CD4-positive, alpha-beta T cell (primary cell): ENCODE measurements around the gene OXA1L. TPM values are rescaled to one million over a fixed set of nuclear protein-coding genes. Genes with fewer than 3 reads are reported as not detected.

ENCODE experiments used
- ATAC-seq: fragments of 200-7000 bp; cut with Tn5 transposase; one replicate; pipeline ENCODE4 v1.10.0; 2022; ENCODE audit warnings: mild to moderate bottlenecking; ENCODE audit not compliant: poor library complexity
- CTCF ChIA-PET: fragments of 350-600 bp; sonication (Branson Sonifier 250); formaldehyde crosslinking; loops from one replicate; lab custom pipeline; 2021; ENCODE audit warnings: antibody characterized with exemption, inconsistent platforms; lab: Charles Lee
- POLR2A ChIA-PET: fragments of 350-600 bp; sonication (Branson Sonifier 250); formaldehyde crosslinking; loops from one replicate; lab custom pipeline; 2021; ENCODE audit warnings: antibody characterized with exemption, inconsistent platforms; lab: Charles Lee
- DNase-seq, 14 experiments: peaks; one replicate each; pipeline ENCODE4 v3.0.0-alpha.2; 2013 to 2020; ENCODE audit warnings: mixed read lengths in 2 of 14
- H3K27ac ChIP-seq, 2 donors: one replicate each; pipeline versions ENCODE4 v1.5.1 to v1.7.0; 2013; ENCODE audit warnings: low read length in 2 of 2, low read depth in 1 of 2, mild to moderate bottlenecking in 1 of 2
- H3K27me3 ChIP-seq, 2 experiments: 1 replicate in 1 of 2; 2 replicates in 1 of 2; pipeline versions ENCODE4 v1.6.1 to v1.7.0; 2013; ENCODE audit warnings: low read length in 2 of 2, control low read depth in 1 of 2, mild to moderate bottlenecking in 1 of 2, moderate library complexity in 1 of 2; ENCODE audit not compliant: insufficient read depth in 2 of 2, control insufficient read depth in 1 of 2
- H3K36me3 ChIP-seq: one replicate; pipeline ENCODE4 v1.6.1; 2013; ENCODE audit warnings: low read length, control low read depth; ENCODE audit not compliant: insufficient read depth
- H3K4me1 ChIP-seq: one replicate; pipeline ENCODE4 v1.6.1; 2013; ENCODE audit warnings: low read length, control low read depth; ENCODE audit not compliant: insufficient read depth
- H3K4me3 ChIP-seq: one replicate; pipeline ENCODE4 v1.5.1; 2013; ENCODE audit warnings: mild to moderate bottlenecking, low read length, moderate library complexity
- H3K9me3 ChIP-seq, 2 experiments: 1 replicate in 1 of 2; 2 replicates in 1 of 2; pipeline versions ENCODE4 v1.6.1 to v1.7.0; 2013; ENCODE audit warnings: low read length in 2 of 2, mild to moderate bottlenecking in 2 of 2, control low read depth in 1 of 2, moderate library complexity in 1 of 2; ENCODE audit not compliant: control insufficient read depth in 1 of 2, insufficient read depth in 1 of 2
- H3K27ac Mint-ChIP-seq: one replicate; pipeline ENCODE4 v1.8.0; 2020; ENCODE audit warnings: mixed read lengths
- H3K27me3 Mint-ChIP-seq: one replicate; pipeline ENCODE4 v1.8.0; 2021; ENCODE audit warnings: mixed read lengths
- H3K36me3 Mint-ChIP-seq: one replicate; pipeline ENCODE4 v1.8.0; 2021; ENCODE audit warnings: low read depth, mixed read lengths
- H3K4me1 Mint-ChIP-seq: one replicate; pipeline ENCODE4 v1.8.0; 2021; ENCODE audit warnings: low read depth, mixed read lengths
- H3K4me3 Mint-ChIP-seq: one replicate; pipeline ENCODE4 v1.8.0; 2020; ENCODE audit warnings: mild to moderate bottlenecking, mixed read lengths
- H3K9me3 Mint-ChIP-seq: one replicate; pipeline ENCODE4 v1.8.0; 2020; ENCODE audit warnings: mixed read lengths
- CTCF ChIP-seq: fragments of 200-600 bp; IDR thresholded peaks from one replicate; pipeline ENCODE4 v1.8.0; 2022; ENCODE audit warnings: antibody characterized with exemption, mild to moderate bottlenecking
- intact Hi-C, 2 experiments: fragments of 100-400 bp; cut with DNase I in 1 of 2; cut with micrococcal nuclease in 1 of 2; formaldehyde crosslinking; loops; one replicate each; pipeline versions ENCODE4 v1.15.1 to v1.9.0; 2023 to 2025; cut with DNase I, micrococcal nuclease
- total RNA-seq, 174 experiments: library from RNA in 2 of 174; stranded (reverse) in 2 of 174; gene quantifications; one replicate each; pipeline ENCODE4 v1.2.3 and lab custom pipeline; 2021 to 2026

The OXA1L gene
- total RNA-seq, 2 experiments from 2014 or later, result 176 to 177 TPM

DNA sequence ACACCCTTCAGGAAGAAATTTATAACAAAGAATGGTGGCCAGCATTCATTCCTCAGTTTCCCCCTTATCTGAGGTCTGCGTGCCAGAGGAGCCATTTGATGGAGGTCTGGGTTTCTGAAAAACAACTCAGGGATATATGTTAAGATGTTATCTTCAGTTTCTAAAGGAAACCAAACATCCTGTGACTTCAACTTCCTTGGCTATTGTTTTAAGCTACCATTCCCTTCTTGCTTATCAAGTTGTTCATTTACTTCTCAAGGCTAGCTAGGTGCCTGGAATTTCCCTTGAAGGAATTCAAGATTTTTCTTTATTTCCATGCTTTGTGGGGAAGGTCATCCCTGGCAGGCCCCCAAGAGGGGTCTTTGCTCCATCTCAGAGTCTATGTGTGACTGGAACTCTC lies 27.1 kb upstream of the OXA1L start:
- H3K4me1 Mint-ChIP-seq, result peaks cover 4% of the 10 kb centered on the region
- no peaks in the 10 kb centered on the region for H3K36me3 Mint-ChIP-seq
- no peaks in the 10 kb centered on the region for H3K36me3 ChIP-seq
- no peaks in the 10 kb centered on the region for H3K9me3 ChIP-seq
- peaks cover 0 to 2% of the 10 kb centered on the region in 2 experiments for H3K27me3 ChIP-seq
- no peaks in the 10 kb centered on the region for H3K4me1 ChIP-seq
- DNase-seq (no peak), ATAC-seq (no peak)
- H3K4me3 Mint-ChIP-seq, result no peak overlapping the region
- H3K4me3 ChIP-seq, result no peak overlapping the region
- H3K27ac ChIP-seq, result no peak overlapping the region
- POLR2A ChIA-PET, result no interaction called here
- no peaks in the 10 kb centered on the region for H3K9me3 Mint-ChIP-seq
- CTCF ChIA-PET, result no interaction called here
- H3K27me3 Mint-ChIP-seq, result no peaks in the 10 kb centered on the region
- no peak for TF ChIP-seq CTCF
- H3K27ac Mint-ChIP-seq, result no peak overlapping the region
- intact Hi-C loops, result no loop called here

GRCh38 chr14:22740020-22740419 lies 26.5 kb upstream of the OXA1L start:
- Histone ChIP-seq H3K27me3 (no peaks in the 10 kb centered on the region), H3K4me1 (no peaks in the 10 kb centered on the region), H3K27ac (no peak overlapping the region), H3K4me3 (no peak overlapping the region), H3K9me3 (no peaks in the 10 kb centered on the region), H3K36me3 (no peaks in the 10 kb centered on the region)
- Mint-ChIP-seq H3K9me3 (no peaks in the 10 kb centered on the region), H3K4me3 (no peak overlapping the region), H3K36me3 (no peaks in the 10 kb centered on the region), H3K27ac (no peak overlapping the region), H3K4me1 (peaks cover 4% of the 10 kb centered on the region), H3K27me3 (no peaks in the 10 kb centered on the region)
- intact Hi-C loops, result loop anchor here in 1 of 2 experiments (5.0 kb wide), 1 partner anchor 62 kb away; no protein-coding TSS in a partner anchor
- ChIA-PET POLR2A (no interaction called here), CTCF (no interaction called here)
- no peak for ATAC-seq
- DNase-seq, result no peak
- TF ChIP-seq CTCF, result no peak

DNA sequence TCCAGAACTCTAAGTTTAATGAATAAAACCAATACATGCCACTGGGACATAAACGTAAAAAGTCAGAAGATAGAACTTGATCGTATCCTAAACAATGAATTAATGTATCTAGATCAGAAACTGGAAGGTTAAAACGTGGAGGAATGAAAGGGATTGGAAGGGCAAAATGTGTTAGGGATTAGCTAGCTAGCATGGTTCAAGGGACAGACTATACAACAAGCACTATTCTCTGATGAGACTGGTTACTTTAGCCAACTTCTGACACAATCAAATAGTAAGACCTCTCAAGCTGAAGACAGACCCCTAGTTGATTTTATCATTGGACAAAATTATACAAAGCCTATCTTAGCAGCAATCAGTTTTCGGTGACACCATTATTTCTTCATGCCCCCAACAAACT lies 18.7 kb upstream of the OXA1L start:
- CTCF ChIA-PET, result no interaction called here
- TF ChIP-seq CTCF, result no peak
- Histone ChIP-seq H3K9me3 (no peaks in the 10 kb centered on the region), H3K36me3 (no peaks in the 10 kb centered on the region), H3K27me3 (peaks cover 0 to 7% of the 10 kb centered on the region in 2 experiments), H3K4me1 (no peaks in the 10 kb centered on the region), H3K4me3 (no peak overlapping the region), H3K27ac (no peak overlapping the region)
- POLR2A ChIA-PET, result interaction anchor here (0.6 kb wide), 1 partner anchor 121 kb away, joined by 3 read pairs; no protein-coding TSS in a partner anchor
- DNase-seq, result no peak
- ATAC-seq, result no peak
- Mint-ChIP-seq H3K36me3 (no peaks in the 10 kb centered on the region), H3K4me3 (no peak overlapping the region), H3K27me3 (peaks cover 31% of the 10 kb centered on the region), H3K9me3 (no peaks in the 10 kb centered on the region), H3K4me1 (peaks cover 5% of the 10 kb centered on the region), H3K27ac (no peak overlapping the region)
- intact Hi-C loops, result loop anchor here in 1 of 2 experiments (1.0 kb wide), 1 partner anchor 106 kb away; no protein-coding TSS in a partner anchor
